HCT116 (cell line): ENCODE data around the gene SPEN.

Source experiments
- CTCF ChIP-seq, 3 experiments: fragments of 200-600 bp in 1 of 3; sonication (generic) in 1 of 3; IDR thresholded peaks in 2 of 3; conservative IDR thresholded peaks in 1 of 3; 2 replicates each; pipeline ENCODE4 v1.5.1; 2012 to 2017; ENCODE audit warnings: low read depth in 2 of 3, low read length in 2 of 3, antibody characterized with exemption in 1 of 3, borderline replicate concordance in 1 of 3, control low read depth in 1 of 3, mild to moderate bottlenecking in 1 of 3, mixed read lengths in 1 of 3, mixed run types in 1 of 3, moderate library complexity in 1 of 3; ENCODE audit not compliant: insufficient read depth in 1 of 3
- EZH2 ChIP-seq: fragments of 200-600 bp; sonication (generic); IDR thresholded peaks from 2 replicates; pipeline ENCODE4 v1.6.1; 2017; ENCODE audit warnings: antibody characterized with exemption, mixed run types
- JUND ChIP-seq: IDR thresholded peaks from 2 replicates; pipeline ENCODE4 v1.6.1; 2012
- RAD21 ChIP-seq: IDR thresholded peaks from 2 replicates; pipeline ENCODE4 v1.6.1; 2012; ENCODE audit warnings: low read depth, mild to moderate bottlenecking

GRCh38 chr1:15933684-15934083 is 86.2 kb downstream of the SPEN start:
- TF ChIP-seq RAD21 = no peak
- TF ChIP-seq CTCF (IDR thresholded peaks at IDR 0.05 in 2 of 3, conservative IDR thresholded peaks at IDR 0.05 in 1 of 3; ENCODE audit: borderline replicate concordance in 1 of 3, insufficient read depth in 1 of 3, low read depth in 2 of 3, low read length in 2 of 3) = no peak
- TF ChIP-seq EZH2 = no peak
- no peak for TF ChIP-seq JUND
